PC-3 (cell line): Measurements from ENCODE around the gene EMSY.

Source experiments
- CTCF ChIP-seq: fragments of 300-600 bp; sonication (generic); conservative IDR thresholded peaks from 2 replicates; pipeline ENCODE4 v1.5.1; 2017; ENCODE audit warnings: antibody characterized with exemption, low read depth, mild to moderate bottlenecking, low read length
- EZH2 ChIP-seq: fragments of 300-600 bp; sonication (generic); IDR thresholded peaks from one replicate; pipeline ENCODE4 v1.6.1; 2017; ENCODE audit warnings: antibody characterized with exemption, mild to moderate bottlenecking, low read length; ENCODE audit not compliant: unreplicated experiment
- EZH2phosphoT487 ChIP-seq: fragments of 300-600 bp; sonication (generic); IDR thresholded peaks from 2 replicates; pipeline ENCODE4 v1.6.1; 2018; ENCODE audit warnings: mild to moderate bottlenecking, antibody characterized with exemption, low read length, borderline replicate concordance

DNA sequence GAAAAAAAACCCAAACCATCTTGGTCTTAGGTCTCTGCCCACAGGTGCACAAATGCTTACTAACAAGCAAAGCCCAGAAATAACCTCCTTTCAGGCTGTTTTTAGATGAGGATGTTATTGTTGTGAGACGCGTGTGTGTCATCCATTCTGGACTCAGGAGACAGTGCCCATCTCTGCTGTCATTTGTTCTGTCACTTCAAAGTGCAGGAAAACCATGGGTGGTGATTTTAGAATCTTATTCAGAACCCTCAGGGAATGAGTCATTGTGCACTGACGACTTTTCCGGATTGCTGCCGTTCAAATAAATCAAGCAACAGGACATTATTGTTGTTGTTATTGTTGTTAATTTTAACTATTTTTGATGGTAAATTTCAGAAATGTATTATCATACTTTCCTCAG lies 115.4 kb downstream of the EMSY start:
- TF ChIP-seq EZH2 (no peak), CTCF (no peak), EZH2phosphoT487 (no peak)
